ENCODE measurements around the gene ZNF653.
"Not testable (repeated sequence)": the region's sequence is repeated elsewhere in the genome, so short reads cannot be mapped to it uniquely, and the experiment has no call there.

Gene ZNF653

GRCh38 chr19:11453468-11454341, 51.9 kb downstream of the ZNF653 start:
- DNase-seq (ENCODE audit: low read depth): no peak

- no peak for DNase-seq (ENCODE audit: low read depth)
Observed at GRCh38 chr19:11452620-11453310, 52.9 kb downstream of the ZNF653 start.

GRCh38 chr19:11451871-11452619, 53.6 kb downstream of the ZNF653 start:
- DNase-seq (ENCODE audit: low read depth): no peak

GRCh38 chr19:11451327-11451870, 54.2 kb downstream of the ZNF653 start:
- no peak for DNase-seq (ENCODE audit: low read depth)

- no peak for DNase-seq (ENCODE audit: low read depth)
Observed at GRCh38 chr19:11450570-11451326, 54.9 kb downstream of the ZNF653 start.

- DNase-seq (ENCODE audit: low read depth): no peak
Observed at GRCh38 chr19:11448923-11449554, 56.6 kb downstream of the ZNF653 start.

- DNase-seq (ENCODE audit: low read depth): no peak
Observed at GRCh38 chr19:11448410-11448809, 57.2 kb downstream of the ZNF653 start.

GRCh38 chr19:11447347-11448262, 58.0 kb downstream of the ZNF653 start:
- DNase-seq (ENCODE audit: low read depth): no peak

- DNase-seq (ENCODE audit: low read depth): no peak
Observed at GRCh38 chr19:11446652-11447301, 58.9 kb downstream of the ZNF653 start.

- no peak for DNase-seq (ENCODE audit: low read depth)
Observed at GRCh38 chr19:11446271-11446651, 59.4 kb downstream of the ZNF653 start.

GRCh38 chr19:11445141-11445540, 60.5 kb downstream of the ZNF653 start:
- DNase-seq (ENCODE audit: low read depth): no peak

GRCh38 chr19:11444059-11444458, 61.6 kb downstream of the ZNF653 start:
- DNase-seq (ENCODE audit: low read depth): no peak

- DNase-seq (ENCODE audit: low read depth): no peak
Observed at GRCh38 chr19:11437955-11438354, 67.7 kb downstream of the ZNF653 start.

GRCh38 chr19:11435833-11436313, 69.8 kb downstream of the ZNF653 start:
- DNase-seq (ENCODE audit: low read depth): peak; percentile 52

- DNase-seq (ENCODE audit: low read depth): peak; percentile 100
Observed at GRCh38 chr19:11435057-11435832, 70.4 kb downstream of the ZNF653 start, which contains the start of the genes ODAD3 and PRKCSH. ODAD3 (minus strand) TSS chr19:11435121; CDS start chr19:11435016, 105 bp downstream. PRKCSH (plus strand) TSS chr19:11435635; CDS start chr19:11436118, 483 bp downstream.

GRCh38 chr19:11434703-11435056, 71.0 kb downstream of the ZNF653 start:
- DNase-seq (ENCODE audit: low read depth): no peak

- DNase-seq (ENCODE audit: low read depth): not testable (repeated sequence)
Observed at GRCh38 chr19:11433526-11433925, 72.1 kb downstream of the ZNF653 start.

Data from iris pigment epithelial cell (primary cell).